K562 (cell line): ENCODE data around the gene PRSS1. TPM values are rescaled to one million over a fixed set of nuclear protein-coding genes. Genes with fewer than 3 reads are reported as not detected.

Experiments used
- ATAC-seq: fragments of 200-7000 bp; cut with Tn5 transposase; 3 replicates; pipeline ENCODE4 v1.9.1; 2020; ENCODE audit warnings: moderate library complexity
- BruUV-seq: library from RNA; stranded (reverse); fragments of 400-500 nt; replicated peaks from 2 replicates; lab custom pipeline; 2021; lab: Mats Ljungman, UMichigan
- CTCF ChIA-PET: fragments of 300-600 bp; formaldehyde crosslinking; extraction: SDS; loops from one replicate; lab custom pipeline; 2021; ENCODE audit warnings: low intra/inter-chr PET ratio; lab: Yijun Ruan, JAX
- POLR2A ChIA-PET: fragments of 300-600, 350-650 bp; sonication (Branson Sonifier 250); formaldehyde crosslinking; extraction: SDS; loops from one replicate; lab custom pipeline; 2021; ENCODE audit warnings: antibody characterized with exemption, inconsistent platforms; lab: Yijun Ruan, JAX
- DNase-seq, 4 experiments: peaks; one replicate each; pipeline versions ENCODE4 v3.0.0 to v3.0.0-alpha.2; 2011 to 2018; ENCODE audit warnings: low spot score in 3 of 4, mixed read lengths in 3 of 4; ENCODE audit errors: extremely low read depth in 1 of 4
- FAIRE-seq: peaks from 2 replicates; lab custom pipeline; 2011; peaks lifted over from hg19 to GRCh38; lab: Jason Lieb, UNC
- H2AFZ ChIP-seq: 2 replicates; pipeline ENCODE4 v1.6.0; 2011; ENCODE audit warnings: low read depth, low read length, control low read depth, inconsistent platforms
- H3K27ac ChIP-seq: fragments of 200-600 bp; 3 replicates; pipeline ENCODE4 v1.8.0; 2011; ENCODE audit warnings: low read depth, mild to moderate bottlenecking, control low read depth, inconsistent platforms, low read length, moderate library complexity, mixed read lengths; ENCODE audit errors: extremely low read depth
- H3K27me3 ChIP-seq, 2 experiments: fragments of 300-600 bp in 1 of 2; 2 replicates in 1 of 2; 3 replicates in 1 of 2; pipeline versions ENCODE4 v1.6.0 to v1.8.0; 2011; ENCODE audit warnings: inconsistent platforms in 2 of 2, low read length in 2 of 2, mild to moderate bottlenecking in 1 of 2, mixed read lengths in 1 of 2, moderate library complexity in 1 of 2; ENCODE audit not compliant: control insufficient read depth in 2 of 2, insufficient read depth in 2 of 2
- H3K36me3 ChIP-seq: fragments of 300-600 bp; 3 replicates; pipeline ENCODE4 v1.8.0; 2011; ENCODE audit warnings: mild to moderate bottlenecking, low read length, inconsistent platforms; ENCODE audit not compliant: control insufficient read depth, insufficient read depth
- H3K4me1 ChIP-seq, 2 experiments: fragments of 200-600 bp in 1 of 2; replicated peaks in 1 of 2; 2 replicates in 1 of 2; 3 replicates in 1 of 2; pipeline versions ENCODE4 v1.5.1 to v1.8.0; 2011; ENCODE audit warnings: inconsistent platforms in 2 of 2, low read length in 2 of 2, mild to moderate bottlenecking in 1 of 2, mixed read lengths in 1 of 2, moderate library complexity in 1 of 2; ENCODE audit not compliant: control insufficient read depth in 2 of 2, insufficient read depth in 2 of 2
- H3K4me2 ChIP-seq: 2 replicates; pipeline ENCODE4 v1.6.1; 2011; ENCODE audit warnings: low read length, control low read depth, inconsistent platforms, mixed read lengths; ENCODE audit not compliant: insufficient read depth
- H3K4me3 ChIP-seq: fragments of 200-600 bp; sonication (generic), shearing (Covaris generic); 2 replicates; pipeline ENCODE4 v1.5.1; 2016; ENCODE audit warnings: control low read depth, inconsistent platforms
- H3K79me2 ChIP-seq: fragments of 200-600 bp; 3 replicates; pipeline ENCODE4 v1.8.0; 2011; ENCODE audit warnings: low read length, inconsistent platforms; ENCODE audit not compliant: control insufficient read depth, insufficient read depth
- H3K9ac ChIP-seq, 2 experiments: 2 replicates each; pipeline versions ENCODE4 v1.6.0 to v1.6.1; 2011; ENCODE audit warnings: low read depth in 2 of 2, low read length in 2 of 2, control low read depth in 1 of 2, inconsistent platforms in 1 of 2, mild to moderate bottlenecking in 1 of 2, mixed read lengths in 1 of 2; ENCODE audit not compliant: insufficient read depth in 1 of 2
- H3K9me1 ChIP-seq: one replicate; pipeline ENCODE4 v1.6.0; 2011; ENCODE audit warnings: inconsistent platforms, mild to moderate bottlenecking, low read length, moderate library complexity; ENCODE audit not compliant: control insufficient read depth, insufficient read depth
- H3K9me3 ChIP-seq: replicated peaks from 2 replicates; pipeline ENCODE4 v1.5.1; 2011; ENCODE audit warnings: low read depth, low read length, inconsistent platforms; ENCODE audit not compliant: control insufficient read depth, insufficient read depth
- H4K20me1 ChIP-seq: replicated peaks from 2 replicates; pipeline ENCODE4 v1.6.1; 2011; ENCODE audit warnings: low read length, inconsistent platforms, mixed read lengths; ENCODE audit not compliant: control insufficient read depth, insufficient read depth
- ARID2 ChIP-seq: fragments of 450-650 bp; IDR thresholded peaks from 2 replicates; pipeline ENCODE4 v1.6.1; 2017; ENCODE audit warnings: antibody characterized with exemption, mild to moderate bottlenecking
- CC2D1A ChIP-seq: fragments of 450-650 bp; IDR thresholded peaks from 2 replicates; pipeline ENCODE4 v1.6.1; 2017; ENCODE audit warnings: mild to moderate bottlenecking
- DMBX1 ChIP-seq: fragments of 250-450 bp; sonication (Bioruptor Pico); IDR thresholded peaks from 2 replicates; pipeline ENCODE4 v1.8.0; 2022; ENCODE audit warnings: inconsistent platforms, mild to moderate bottlenecking, moderate library complexity, borderline replicate concordance
- HEY1 ChIP-seq: fragments of 250-450 bp; sonication (Bioruptor Pico); IDR thresholded peaks from 2 replicates; pipeline ENCODE4 v1.5.0; 2020; ENCODE audit warnings: mild to moderate bottlenecking, moderate library complexity, borderline replicate concordance
- MYNN ChIP-seq, 2 experiments: sonication (generic); formaldehyde crosslinking in 1 of 2; IDR thresholded peaks; 2 replicates each; pipeline versions ENCODE4 v1.5.0 to v1.6.1; 2016 to 2020; ENCODE audit warnings: antibody characterized with exemption in 1 of 2, missing genetic modification reagents in 1 of 2
- SAFB ChIP-seq: fragments of 200-400 bp; formaldehyde crosslinking; IDR thresholded peaks from 2 replicates; pipeline ENCODE4 v1.6.1; 2017; ENCODE audit warnings: low read depth, low read length, borderline replicate concordance
- SMARCC2 ChIP-seq: fragments of 450-650 bp; IDR thresholded peaks from 2 replicates; pipeline ENCODE4 v1.6.1; 2017; ENCODE audit warnings: antibody characterized with exemption, moderate library complexity, mild to moderate bottlenecking, low read depth
- SREBF2 ChIP-seq: sonication (generic); formaldehyde crosslinking; IDR thresholded peaks from 2 replicates; pipeline ENCODE4 v1.4.0; 2020; ENCODE audit warnings: mild to moderate bottlenecking, missing genetic modification reagents
- TRIM28 ChIP-seq: fragments of 450-650 bp; IDR thresholded peaks from 2 replicates; pipeline ENCODE4 v1.6.1; 2017
- ZNF212 ChIP-seq: fragments of 450-650 bp; formaldehyde crosslinking; IDR thresholded peaks from 2 replicates; pipeline ENCODE4 v1.4.0; 2020; ENCODE audit warnings: mild to moderate bottlenecking
- WGBS: fragments of 100-300 bp; shearing (Covaris generic); methylation state at CpG from one replicate; pipeline ENCODE4 v1.1.6; 2016; ENCODE audit warnings: low coverage, mixed read lengths; ENCODE audit not compliant: insufficient coverage; ENCODE audit errors: missing lambda C conversion rate; 5-methylcytosine and 5-hydroxymethylcytosine counted together
- in situ Hi-C: fragments of 300-500 bp; cut with MboI; formaldehyde crosslinking; loops from 4 replicates; pipeline ENCODE4 v1.15.0; 2018; ENCODE audit warnings: inconsistent platforms, mixed read lengths
- intact Hi-C: fragments of 100-400 bp; cut with micrococcal nuclease; formaldehyde crosslinking; loops from 2 replicates; pipeline ENCODE4 v1.14.2; 2022
- polyA plus RNA-seq, 8 experiments: library from polyadenylated mRNA; depleted of rRNA in 4 of 8; stranded (reverse) in 5 of 8; unstranded in 3 of 8; fragments of >200 nt; fragmentation: Nextera tagmentation in 2 of 8; fragmentation: Illumina TruSeq in 1 of 8; extraction: Ambion mirVana in 2 of 8; extraction: Trizol in 1 of 8; gene quantifications; 2 replicates each; pipeline versions ENCODE4 v1.2.1 to v1.2.3, GENCODE V29; 2011 to 2014; ENCODE audit warnings: inconsistent platforms in 1 of 8, missing spikeins in 1 of 8
- total RNA-seq, 7 experiments: library from RNA; depleted of rRNA in 6 of 7; stranded (reverse); fragments of >200 nt in 6 of 7; fragmentation: Illumina TruSeq in 2 of 7; extraction: Trizol in 2 of 7; gene quantifications; 2 replicates each; pipeline versions ENCODE4 v1.2.1 to v1.2.3, GENCODE V29; 2011 to 2021; ENCODE audit warnings: low replicate concordance in 1 of 7
- TF ChIP-seq, protein P1 (sequence below): sonication (generic); formaldehyde crosslinking; IDR thresholded peaks from 2 replicates; pipeline ENCODE4 v1.8.1; 2023; ENCODE audit warnings: mild to moderate bottlenecking, missing genetic modification reagents, moderate library complexity
- TF ChIP-seq, protein P2 (sequence below): sonication (generic); formaldehyde crosslinking; IDR thresholded peaks from 2 replicates; pipeline ENCODE4 v1.8.0; 2022; ENCODE audit warnings: mild to moderate bottlenecking, missing genetic modification reagents
- TF ChIP-seq, protein P3 (sequence below), 2 experiments: IDR thresholded peaks; 2 replicates each; pipeline ENCODE4 v1.6.1; 2012; ENCODE audit warnings: improper control_type of control experiment in 2 of 2, low read depth in 2 of 2, low read length in 2 of 2, borderline replicate concordance in 1 of 2
- TF ChIP-seq, protein P4 (sequence below), 2 experiments: fragments of 250-450 bp in 1 of 2; fragments of 450-650 bp in 1 of 2; sonication (Bioruptor Pico) in 1 of 2; IDR thresholded peaks; 2 replicates each; pipeline versions ENCODE4 v1.6.1 to v1.8.0; 2016 to 2021; ENCODE audit warnings: mild to moderate bottlenecking in 2 of 2, moderate library complexity in 2 of 2, missing compliant biosample characterization in 1 of 2, missing genetic modification characterization in 1 of 2

Gene PRSS1
- total and polyA plus RNA-seq, 9 of the 15 experiments (the other 6 are each of a cell fraction or from before 2014, with no cell fraction given) = 0.07 to 6.6 (median 0.20) TPM; not detected in 6

DNA sequence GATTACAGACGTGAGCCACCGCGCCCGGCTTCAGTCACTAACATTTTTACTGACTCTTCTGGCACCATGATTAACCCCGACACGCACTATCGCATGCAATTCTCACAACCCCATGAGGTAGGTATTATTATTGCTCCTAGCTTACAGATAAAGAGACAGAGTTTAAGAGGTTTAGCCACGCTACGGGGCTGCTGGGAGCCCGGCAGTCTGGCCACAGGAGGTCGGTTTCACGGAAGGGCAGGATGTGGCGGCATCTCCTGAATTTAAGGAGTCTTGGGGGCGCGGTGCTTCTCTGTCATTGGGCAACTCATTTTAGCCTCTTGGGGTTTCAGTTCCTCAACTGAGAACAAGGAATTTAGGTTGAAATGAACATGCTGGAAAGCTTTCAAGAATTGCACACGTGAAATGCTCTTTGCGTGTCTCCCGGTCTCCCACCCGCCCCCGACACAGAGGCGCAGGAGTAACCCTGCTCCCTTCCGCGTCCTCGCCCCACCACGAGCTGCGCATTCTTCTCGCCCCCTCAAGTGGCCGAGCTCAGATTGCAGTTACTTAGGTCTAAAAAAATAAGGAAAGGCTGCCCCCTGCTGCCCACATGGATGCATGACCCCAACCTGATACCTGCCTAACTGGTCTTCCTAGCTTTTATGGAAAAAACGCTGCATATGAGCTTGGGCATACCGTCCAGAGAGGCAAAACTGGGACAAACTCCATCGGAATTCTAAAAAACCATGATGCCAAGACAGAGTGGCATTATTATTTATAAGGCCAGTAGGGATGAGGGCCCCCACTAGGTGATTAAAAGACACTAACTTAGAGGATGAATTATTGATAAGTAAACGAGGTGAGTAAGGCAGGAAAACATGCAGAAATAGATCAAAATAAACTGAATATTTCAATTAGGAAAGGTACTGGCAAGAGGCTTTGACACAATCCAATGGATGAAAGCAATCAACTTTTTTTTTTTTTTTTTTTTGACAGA, 33.9 kb downstream of the PRSS1 start:
- POLR2A ChIA-PET = interaction anchor here (0.6 to 1.1 kb wide), 5 partner anchors 10 to 247 kb away, joined by 3 read pairs; no protein-coding TSS in a partner anchor
- in situ Hi-C loops = loop anchor here (25.0 kb wide), 1 partner anchor 146 kb away; no protein-coding TSS in a partner anchor
- FAIRE-seq (peak; percentile 99), DNase-seq (peak; percentile 91 to 96 (median 94)), ATAC-seq (peak; percentile 98)
- H3K4me1 ChIP-seq = peaks cover under 1 to 2% of the 10 kb centered on the region in 2 experiments; a peak in 2 of 5 replicates
- CTCF ChIA-PET = interaction anchor here (0.5 to 4.4 kb wide), 22 partner anchors 12 to 432 kb away, joined by 3 to 72 read pairs (median 4); partner anchors contain the start of gene PRSS2
- no peak overlapping the region for H3K4me3 ChIP-seq
- no peak overlapping the region for H3K9ac ChIP-seq
- no peaks in the 10 kb centered on the region for H3K79me2 ChIP-seq
- BruUV-seq = no TSS peak
- H4K20me1 ChIP-seq = no peaks in the 10 kb centered on the region
- no peak overlapping the region for H3K27ac ChIP-seq
- H3K36me3 ChIP-seq = no peaks in the 10 kb centered on the region
- intact Hi-C loops = loop anchor here (1.0 to 2.0 kb wide), 8 partner anchors 28 to 248 kb away; no protein-coding TSS in a partner anchor
- H3K9me3 ChIP-seq = no peaks in the 10 kb centered on the region
- peak overlapping the region; percentile 41 for H3K4me2 ChIP-seq
- WGBS = 10% methylated on average over 32 of the region's 32 CpGs
- H2AFZ ChIP-seq = peak overlapping the region; percentile 60
- H3K9me1 ChIP-seq = no peaks in the 10 kb centered on the region
- peaks cover 6 to 37% of the 10 kb centered on the region in 2 experiments; a peak in 4 of 5 replicates for H3K27me3 ChIP-seq
- TF ChIP-seq, protein P1, sequence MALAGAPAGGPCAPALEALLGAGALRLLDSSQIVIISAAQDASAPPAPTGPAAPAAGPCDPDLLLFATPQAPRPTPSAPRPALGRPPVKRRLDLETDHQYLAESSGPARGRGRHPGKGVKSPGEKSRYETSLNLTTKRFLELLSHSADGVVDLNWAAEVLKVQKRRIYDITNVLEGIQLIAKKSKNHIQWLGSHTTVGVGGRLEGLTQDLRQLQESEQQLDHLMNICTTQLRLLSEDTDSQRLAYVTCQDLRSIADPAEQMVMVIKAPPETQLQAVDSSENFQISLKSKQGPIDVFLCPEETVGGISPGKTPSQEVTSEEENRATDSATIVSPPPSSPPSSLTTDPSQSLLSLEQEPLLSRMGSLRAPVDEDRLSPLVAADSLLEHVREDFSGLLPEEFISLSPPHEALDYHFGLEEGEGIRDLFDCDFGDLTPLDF (CRISPR knock-in tag) = 0 out of 2 replicates have a peak, but pooled peaks have one; percentile 44
- TF ChIP-seq DMBX1 (CRISPR knock-in tag) = peak; percentile 46; the same call in 1 of the 2 replicates
- TF ChIP-seq, protein P2, sequence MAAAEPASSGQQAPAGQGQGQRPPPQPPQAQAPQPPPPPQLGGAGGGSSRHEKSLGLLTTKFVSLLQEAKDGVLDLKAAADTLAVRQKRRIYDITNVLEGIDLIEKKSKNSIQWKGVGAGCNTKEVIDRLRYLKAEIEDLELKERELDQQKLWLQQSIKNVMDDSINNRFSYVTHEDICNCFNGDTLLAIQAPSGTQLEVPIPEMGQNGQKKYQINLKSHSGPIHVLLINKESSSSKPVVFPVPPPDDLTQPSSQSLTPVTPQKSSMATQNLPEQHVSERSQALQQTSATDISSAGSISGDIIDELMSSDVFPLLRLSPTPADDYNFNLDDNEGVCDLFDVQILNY = peak; percentile 85
- TF ChIP-seq, protein P3, sequence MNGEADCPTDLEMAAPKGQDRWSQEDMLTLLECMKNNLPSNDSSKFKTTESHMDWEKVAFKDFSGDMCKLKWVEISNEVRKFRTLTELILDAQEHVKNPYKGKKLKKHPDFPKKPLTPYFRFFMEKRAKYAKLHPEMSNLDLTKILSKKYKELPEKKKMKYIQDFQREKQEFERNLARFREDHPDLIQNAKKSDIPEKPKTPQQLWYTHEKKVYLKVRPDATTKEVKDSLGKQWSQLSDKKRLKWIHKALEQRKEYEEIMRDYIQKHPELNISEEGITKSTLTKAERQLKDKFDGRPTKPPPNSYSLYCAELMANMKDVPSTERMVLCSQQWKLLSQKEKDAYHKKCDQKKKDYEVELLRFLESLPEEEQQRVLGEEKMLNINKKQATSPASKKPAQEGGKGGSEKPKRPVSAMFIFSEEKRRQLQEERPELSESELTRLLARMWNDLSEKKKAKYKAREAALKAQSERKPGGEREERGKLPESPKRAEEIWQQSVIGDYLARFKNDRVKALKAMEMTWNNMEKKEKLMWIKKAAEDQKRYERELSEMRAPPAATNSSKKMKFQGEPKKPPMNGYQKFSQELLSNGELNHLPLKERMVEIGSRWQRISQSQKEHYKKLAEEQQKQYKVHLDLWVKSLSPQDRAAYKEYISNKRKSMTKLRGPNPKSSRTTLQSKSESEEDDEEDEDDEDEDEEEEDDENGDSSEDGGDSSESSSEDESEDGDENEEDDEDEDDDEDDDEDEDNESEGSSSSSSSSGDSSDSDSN (IDR thresholded peaks at IDR 0.05; ENCODE audit: borderline replicate concordance in 1 of 2, low read depth in 2 of 2, low read length in 2 of 2) = no peak
- no peak for TF ChIP-seq HEY1 (CRISPR knock-in tag)
- no peak for TF ChIP-seq SREBF2
- peak; percentile 90 for TF ChIP-seq CC2D1A
- TF ChIP-seq, protein P4, sequence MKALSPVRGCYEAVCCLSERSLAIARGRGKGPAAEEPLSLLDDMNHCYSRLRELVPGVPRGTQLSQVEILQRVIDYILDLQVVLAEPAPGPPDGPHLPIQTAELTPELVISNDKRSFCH (CRISPR knock-in tag; IDR thresholded peaks at IDR 0.05) = no peak
- TF ChIP-seq, protein P4 (tag; IDR thresholded peaks at IDR 0.05) = peak; percentile 38; the same call in 1 of the 2 replicates
- peak; percentile 32; the same call in 1 of the 2 replicates for TF ChIP-seq TRIM28
- no peak for TF ChIP-seq SMARCC2
- TF ChIP-seq SAFB = no peak
- peak; percentile 97 for TF ChIP-seq ARID2
- TF ChIP-seq ZNF212 (CRISPR knock-in tag) = no peak
- TF ChIP-seq MYNN (IDR thresholded peaks at IDR 0.05) = peak; percentile 78
- TF ChIP-seq MYNN (CRISPR knock-in tag; IDR thresholded peaks at IDR 0.05) = no peak
